SKM-1 (cell line): Measurements from ENCODE around the gene MAP3K5.

Source experiments
- DNase-seq: peaks from one replicate; lab custom pipeline; 2025; ENCODE audit not compliant: unreplicated experiment; lab: John Stamatoyannopoulos, UW

Gene MAP3K5

DNA sequence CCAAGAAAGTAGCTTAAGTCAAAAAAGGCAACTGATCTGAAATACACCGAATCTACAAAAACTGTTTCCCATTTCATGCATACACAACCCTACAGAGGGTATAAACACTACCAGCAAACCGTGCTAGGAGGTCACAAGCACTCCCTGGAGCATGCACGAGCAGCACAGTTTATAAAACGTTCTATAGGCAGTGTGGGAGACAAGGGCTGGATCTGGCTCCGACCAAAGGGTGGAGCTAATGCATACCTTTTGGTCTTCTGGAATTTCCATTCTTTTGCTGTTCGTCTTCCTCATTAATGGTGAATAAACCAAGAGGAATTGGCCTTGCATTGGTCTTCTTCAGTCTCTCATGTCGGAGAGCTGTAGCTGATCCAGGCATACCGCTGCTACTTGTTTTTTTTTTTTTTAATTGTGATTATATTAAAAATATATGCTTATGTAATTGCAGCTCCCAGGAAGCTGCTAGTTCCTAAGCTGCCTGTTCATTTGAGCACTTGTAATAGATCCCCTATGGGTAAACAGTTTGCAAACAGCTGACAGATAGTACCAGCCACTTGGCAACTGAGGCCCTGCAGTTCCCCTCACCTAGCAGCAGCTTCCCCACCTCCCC, 266.6 kb downstream of the MAP3K5 start:
- no peak for DNase-seq

DNA sequence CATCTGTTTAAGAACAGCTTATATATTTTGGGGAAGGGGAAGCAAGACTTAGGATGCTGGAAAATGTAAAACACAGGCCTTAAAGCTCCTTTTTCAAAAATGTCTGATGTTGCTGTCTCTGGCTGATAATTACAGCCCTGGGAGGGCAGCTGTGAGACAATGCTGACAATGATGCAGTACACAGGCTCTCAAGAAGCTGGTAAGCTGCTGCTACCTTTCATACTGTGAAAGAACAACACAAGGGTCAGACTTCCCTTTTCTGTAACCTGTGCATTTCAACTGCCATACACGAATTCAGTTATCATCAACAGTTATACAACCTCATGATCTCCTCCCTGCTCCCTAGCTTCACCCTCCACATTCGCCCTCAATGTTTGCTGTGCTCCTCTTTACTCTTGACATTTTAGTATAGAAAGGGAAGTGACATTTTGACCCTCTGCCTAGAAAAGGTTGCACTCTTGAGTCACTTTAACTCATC, 267.3 kb downstream of the MAP3K5 start:
- DNase-seq, result no peak

DNA sequence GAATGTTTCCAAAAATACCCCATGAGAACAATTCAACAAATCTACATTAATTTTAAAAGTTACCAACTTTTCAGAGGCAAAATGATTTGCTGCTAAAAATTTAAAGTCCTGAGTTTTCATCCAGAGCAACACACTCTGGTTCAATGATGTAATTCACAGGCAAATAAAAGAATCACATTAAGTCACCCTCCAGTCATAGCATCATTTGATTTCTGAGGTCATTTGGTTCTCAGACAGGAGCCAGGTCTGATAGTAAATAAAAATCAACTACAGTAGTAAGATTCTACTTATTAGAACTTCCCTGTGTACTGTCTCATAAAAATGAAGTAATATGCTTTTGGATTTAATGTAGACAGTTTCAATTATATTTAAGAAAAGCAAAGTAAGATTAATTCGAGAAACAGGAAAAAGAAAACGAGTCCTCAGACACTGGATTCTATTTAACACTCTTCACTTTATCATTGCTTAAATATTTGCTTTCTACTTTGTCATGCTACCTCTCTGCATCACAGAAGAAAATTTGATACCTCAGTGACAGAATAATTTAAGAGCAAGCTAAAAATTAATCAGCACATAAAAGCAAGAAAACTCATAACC, 267.8 kb downstream of the MAP3K5 start:
- DNase-seq, result no peak

DNA sequence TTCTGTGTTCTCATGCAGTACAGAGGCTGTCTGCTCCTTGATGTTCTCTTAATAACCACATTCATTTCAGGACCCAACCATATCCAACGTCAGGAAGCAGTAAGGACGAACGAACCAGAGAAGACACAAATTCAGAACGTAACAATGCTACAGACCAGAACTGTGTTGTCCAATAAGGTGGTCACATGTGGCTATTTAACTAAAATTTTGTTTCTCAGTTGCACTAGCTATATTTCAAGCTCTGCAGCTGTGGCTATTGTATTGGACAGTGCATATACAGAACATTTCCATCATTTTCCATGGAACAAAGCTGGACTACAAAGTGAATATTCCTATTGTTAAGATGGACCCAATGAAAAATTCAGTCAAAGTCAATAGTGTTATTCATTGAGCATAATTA, 269.1 kb downstream of the MAP3K5 start:
- DNase-seq, result no peak

DNA sequence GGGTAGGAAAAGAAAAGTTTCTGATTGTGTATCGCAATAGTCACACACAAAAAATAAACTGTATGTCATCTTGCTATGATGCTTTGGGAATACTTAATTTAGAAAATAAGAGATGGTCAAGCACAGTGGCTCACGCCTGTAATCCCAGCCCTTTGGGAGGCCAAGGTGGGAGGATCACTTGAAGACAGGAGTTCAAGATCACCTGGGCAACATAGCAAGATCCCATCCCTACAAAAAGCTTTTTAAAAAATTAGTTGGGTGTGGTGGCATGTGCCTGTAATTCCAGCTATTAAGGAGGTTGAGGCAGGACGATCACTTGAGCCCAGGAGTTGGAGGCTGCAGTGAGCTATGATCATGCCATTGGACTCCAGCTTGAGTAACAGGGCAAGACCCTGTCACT, 269.6 kb downstream of the MAP3K5 start:
- DNase-seq, result no peak

DNA sequence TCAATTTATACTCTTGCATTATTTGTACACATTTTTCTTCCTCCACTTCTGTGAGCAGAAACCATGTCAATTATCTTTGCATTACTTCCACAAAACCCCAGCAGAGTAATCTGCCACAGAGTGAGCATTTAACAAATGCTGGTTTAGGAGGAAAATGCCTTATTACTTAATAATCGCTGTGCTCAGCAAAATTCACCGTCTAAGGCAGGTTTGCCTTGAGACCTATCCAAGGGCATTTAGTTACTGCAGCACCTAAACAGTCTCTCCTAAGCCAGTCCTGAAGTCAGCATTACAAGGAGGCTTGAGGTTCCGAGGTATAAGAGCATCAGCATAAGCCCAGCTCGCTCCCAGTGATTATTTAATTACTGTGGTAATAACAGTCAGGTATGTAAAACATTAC, 270.4 kb downstream of the MAP3K5 start:
- DNase-seq, result no peak

DNA sequence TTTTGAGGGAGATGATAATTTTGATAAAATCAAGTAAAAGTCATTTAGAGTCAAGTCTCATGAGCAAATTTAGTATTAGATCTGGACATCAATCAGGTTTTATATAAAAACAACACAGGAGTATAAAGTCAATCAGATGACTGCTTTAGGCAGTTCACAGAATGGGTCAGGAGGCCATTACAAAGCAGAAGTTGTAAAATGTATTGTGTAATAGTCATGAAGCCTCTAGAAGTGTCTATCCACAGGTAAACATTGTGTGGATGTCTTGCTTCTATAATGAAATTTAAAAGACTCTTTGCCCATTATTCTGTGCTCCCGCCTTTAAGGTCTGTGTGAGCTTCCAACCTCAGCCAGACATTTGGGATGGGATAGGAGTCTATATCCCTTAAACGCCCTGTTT, 270.9 kb downstream of the MAP3K5 start:
- peak; percentile 22 for DNase-seq

DNA sequence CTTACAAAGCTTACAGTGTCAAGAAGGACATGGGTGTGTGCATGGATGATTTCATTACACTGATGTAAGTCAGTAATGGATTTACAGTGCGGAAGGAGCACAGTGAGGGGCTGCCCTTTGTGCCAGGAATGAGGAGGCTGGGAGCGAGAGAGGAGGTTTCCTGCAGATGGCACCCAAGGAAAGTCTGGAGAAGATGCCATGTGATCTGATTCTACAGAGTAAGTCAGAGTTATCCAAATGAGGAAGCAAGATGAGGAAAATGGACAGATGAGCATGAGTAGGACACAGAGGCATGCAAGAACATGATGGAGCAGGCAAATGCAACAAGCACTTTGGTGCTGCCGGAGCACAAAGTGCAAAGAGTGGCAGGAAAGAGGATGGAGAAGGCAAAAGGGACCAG, 271.8 kb downstream of the MAP3K5 start:
- no peak for DNase-seq

DNA sequence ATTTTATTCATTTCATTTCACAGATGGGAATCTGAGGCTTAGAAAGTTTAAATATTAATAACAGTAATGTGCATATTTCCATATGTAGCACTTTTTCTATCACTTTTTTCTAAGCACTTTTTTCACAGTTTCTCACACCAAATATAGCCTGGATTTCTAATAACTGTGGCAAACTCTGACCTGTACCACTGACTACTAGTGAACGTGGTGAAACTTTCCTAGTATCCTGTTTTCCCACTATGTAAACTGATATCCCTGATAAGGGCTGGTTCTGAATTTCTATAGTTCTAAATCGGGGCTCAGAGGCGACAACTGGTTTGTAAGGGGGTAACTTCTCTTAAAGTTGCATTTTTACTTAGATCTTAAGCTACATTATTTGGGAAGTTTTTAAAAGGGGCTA, 274.7 kb downstream of the MAP3K5 start:
- DNase-seq, result no peak

DNA sequence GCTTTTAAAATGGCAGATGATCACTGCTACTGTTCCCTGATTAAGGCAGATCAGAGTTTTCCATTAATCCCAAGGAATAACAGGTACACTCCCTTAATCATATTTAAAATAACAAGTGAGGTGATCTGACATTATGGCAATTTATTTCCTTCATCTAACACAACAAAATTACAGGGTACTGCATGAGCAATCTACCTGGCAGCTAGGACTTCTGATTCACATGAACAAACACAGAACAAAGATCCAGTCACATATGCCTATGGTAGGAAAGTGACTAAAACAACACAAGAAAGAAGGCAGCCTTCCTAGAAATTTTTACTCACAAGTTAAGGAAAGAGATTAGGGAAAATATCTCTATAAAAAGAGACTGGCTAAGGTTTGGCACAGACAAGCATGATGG, 275.3 kb downstream of the MAP3K5 start:
- DNase-seq, result no peak

DNA sequence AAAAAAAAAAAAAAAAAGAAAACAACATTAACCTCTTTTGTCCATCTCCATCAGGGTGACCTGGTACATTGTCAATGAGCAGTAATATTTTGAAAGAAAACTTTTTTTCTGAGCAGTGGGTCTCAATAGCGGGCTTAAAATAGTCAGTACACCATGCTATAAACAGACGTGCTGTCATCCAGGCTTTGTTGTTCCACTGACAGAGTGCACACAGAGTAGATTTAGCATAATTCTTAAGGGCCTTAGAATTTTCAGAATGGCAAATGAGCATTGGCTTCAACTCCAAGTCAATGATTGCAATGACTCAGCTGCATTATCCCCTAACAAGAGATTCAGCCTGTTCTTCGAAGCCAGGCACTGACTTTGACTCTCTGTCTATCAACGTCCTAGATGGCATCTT, 277.7 kb downstream of the MAP3K5 start:
- no peak for DNase-seq

DNA sequence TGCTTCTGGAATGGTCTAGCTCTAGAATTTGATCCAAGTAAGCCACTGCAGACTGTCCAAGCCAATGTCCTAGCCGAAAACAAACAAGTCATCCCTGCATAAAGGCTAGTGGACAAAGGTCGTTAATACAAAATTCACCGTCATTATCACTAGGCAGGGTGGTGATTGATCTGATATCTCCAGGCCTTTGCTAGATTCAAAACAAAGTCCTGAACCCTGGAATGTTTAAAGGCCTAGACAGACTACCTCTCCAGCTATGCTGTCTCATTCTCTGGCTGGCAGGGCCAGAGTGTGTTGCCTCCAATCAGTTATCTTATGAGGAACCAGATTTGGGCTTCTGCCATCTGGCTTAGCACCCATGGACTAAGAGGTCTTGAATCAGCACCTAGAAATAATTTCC, 280.4 kb downstream of the MAP3K5 start:
- DNase-seq, result no peak

DNA sequence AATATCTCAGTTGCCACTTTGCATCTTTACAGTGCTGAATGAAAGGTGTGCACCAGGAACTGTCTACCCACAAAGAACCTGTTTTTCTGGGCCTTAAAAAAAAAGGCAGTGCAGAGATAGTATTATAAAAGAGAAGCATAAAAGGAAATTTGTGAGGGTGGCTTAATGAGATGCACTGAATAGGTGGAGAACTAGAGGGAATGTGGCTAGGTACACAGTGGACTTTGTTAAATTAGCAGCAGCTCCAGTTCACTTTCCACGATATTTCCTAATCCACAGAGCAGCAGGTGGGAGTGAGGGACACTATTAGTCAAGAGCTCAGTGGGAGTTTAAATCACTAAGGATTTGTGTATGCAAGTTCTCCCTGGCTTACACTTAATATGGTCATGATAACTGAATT, 280.9 kb downstream of the MAP3K5 start:
- DNase-seq, result no peak

DNA sequence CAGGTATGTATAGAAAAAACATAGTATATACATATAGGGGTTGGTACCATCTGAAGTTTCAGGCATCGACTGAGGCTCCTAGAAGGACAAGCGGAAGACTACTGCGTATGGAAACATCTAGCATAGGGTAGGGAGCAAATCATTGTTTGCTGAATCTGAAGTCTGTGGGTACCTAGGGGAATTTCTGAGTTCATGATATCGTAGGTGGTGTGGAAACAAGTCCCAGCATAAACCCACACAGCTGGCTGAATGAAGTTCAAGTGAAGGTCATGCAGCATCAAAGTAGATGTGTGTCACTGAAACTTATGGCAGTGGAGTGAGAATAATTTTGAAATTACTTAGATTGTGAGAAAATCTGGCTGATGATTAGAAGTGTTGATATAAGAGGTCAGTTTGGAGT, 281.5 kb downstream of the MAP3K5 start:
- no peak for DNase-seq

DNA sequence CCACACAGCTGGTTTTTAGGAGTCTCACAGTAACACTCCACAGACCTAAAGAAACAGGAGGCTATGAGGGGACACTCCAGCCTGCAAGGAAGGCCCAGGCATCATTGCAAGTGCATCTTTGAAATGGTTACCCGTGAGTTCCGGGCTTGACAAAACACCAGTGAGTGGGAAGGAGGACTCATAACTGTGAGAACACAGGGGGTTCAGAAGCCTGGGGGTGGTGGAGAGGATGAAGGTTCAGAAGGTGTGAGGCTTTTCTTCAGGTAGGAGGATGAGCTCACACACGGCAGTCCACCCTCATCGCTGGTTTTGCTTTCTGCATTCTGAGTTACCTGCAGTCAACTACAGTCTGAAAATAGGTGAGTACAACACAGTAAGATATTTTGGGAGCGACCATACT, 282.0 kb downstream of the MAP3K5 start:
- no peak for DNase-seq

DNA sequence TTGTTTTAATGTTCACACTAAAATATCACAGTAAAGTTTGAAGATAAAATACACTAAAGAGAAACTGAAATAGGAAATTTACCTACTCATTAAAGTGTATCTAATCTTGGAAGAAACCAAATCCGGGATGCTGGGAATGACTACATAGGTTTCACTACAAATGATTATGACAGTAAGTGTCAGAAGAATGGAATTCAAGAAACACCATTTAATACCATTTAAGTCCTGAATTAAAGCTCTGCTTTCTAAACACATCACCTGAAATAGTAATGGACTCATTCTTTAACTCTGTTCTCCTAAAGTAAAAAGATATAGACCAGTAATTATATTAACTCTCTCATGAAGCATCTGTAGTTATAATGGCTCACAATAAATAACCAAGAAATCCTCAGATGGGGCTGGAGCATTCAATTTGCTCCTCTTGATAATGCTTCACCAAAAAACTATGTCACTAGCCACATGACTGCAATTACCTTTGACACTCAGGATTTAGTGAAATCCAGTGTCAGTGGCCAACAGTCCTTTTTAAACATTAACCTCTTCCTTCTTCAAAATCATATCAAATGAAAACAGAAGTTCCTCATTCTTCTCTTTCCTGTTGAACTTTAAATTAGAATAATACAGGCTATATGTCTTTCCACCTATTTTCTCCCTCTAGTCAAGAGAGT, 283.4 kb downstream of the MAP3K5 start:
- no peak for DNase-seq
